HG03103 (cell line): ENCODE data around the gene PPP1R1A.

Experiments used
- ATAC-seq: cut with Tn5 transposase; IDR thresholded peaks from one replicate; pipeline ENCODE4 v1.9.1; 2021; ENCODE audit warnings: low read depth; ENCODE audit not compliant: unreplicated experiment

Gene PPP1R1A

GRCh38 chr12:54588110-54588889 lies at the start of gene PPP1R1A:
Gene PPP1R1A (minus strand): TSS chr12:54588659. CDS start chr12:54588488, 171 bp downstream.
- ATAC-seq, result no peak

GRCh38 chr12:54634795-54635194 lies 46.3 kb upstream of the PPP1R1A start, which contains the start of gene LACRT:
Gene LACRT (minus strand): TSS chr12:54634895. CDS start chr12:54634841, 54 bp downstream.
- ATAC-seq, result no peak

GRCh38 chr12:54631988-54632728 lies 43.7 kb upstream of the PPP1R1A start:
- no peak for ATAC-seq

- no peak for ATAC-seq
Measured at GRCh38 chr12:54631551-54631950, 43.1 kb upstream of the PPP1R1A start.

GRCh38 chr12:54629925-54630324 lies 41.5 kb upstream of the PPP1R1A start:
- no peak for ATAC-seq

- ATAC-seq, result no peak
Measured at GRCh38 chr12:54628186-54628846, 39.9 kb upstream of the PPP1R1A start.

GRCh38 chr12:54627304-54627703 lies 38.8 kb upstream of the PPP1R1A start:
- ATAC-seq, result no peak

GRCh38 chr12:54625598-54625997 lies 37.1 kb upstream of the PPP1R1A start:
- ATAC-seq, result no peak

GRCh38 chr12:54624315-54625279 lies 36.1 kb upstream of the PPP1R1A start:
- ATAC-seq, result no peak

- ATAC-seq, result no peak
Measured at GRCh38 chr12:54622463-54623183, 34.2 kb upstream of the PPP1R1A start.

GRCh38 chr12:54616933-54617680 lies 28.6 kb upstream of the PPP1R1A start:
- no peak for ATAC-seq

- ATAC-seq, result no peak
Measured at GRCh38 chr12:54612225-54612750, 23.8 kb upstream of the PPP1R1A start.

GRCh38 chr12:54611715-54612149 lies 23.3 kb upstream of the PPP1R1A start:
- ATAC-seq, result no peak

- no peak for ATAC-seq
Measured at GRCh38 chr12:54608769-54609168, 20.3 kb upstream of the PPP1R1A start.

- ATAC-seq, result no peak
Measured at GRCh38 chr12:54608156-54608555, 19.7 kb upstream of the PPP1R1A start.

- no peak for ATAC-seq
Measured at GRCh38 chr12:54606556-54606955, 18.1 kb upstream of the PPP1R1A start.

- no peak for ATAC-seq
Measured at GRCh38 chr12:54605138-54605970, 16.9 kb upstream of the PPP1R1A start.

- ATAC-seq, result no peak
Measured at GRCh38 chr12:54604436-54604835, 16.0 kb upstream of the PPP1R1A start.
